ENCODE data around the gene SNN.

SNN gene

DNA sequence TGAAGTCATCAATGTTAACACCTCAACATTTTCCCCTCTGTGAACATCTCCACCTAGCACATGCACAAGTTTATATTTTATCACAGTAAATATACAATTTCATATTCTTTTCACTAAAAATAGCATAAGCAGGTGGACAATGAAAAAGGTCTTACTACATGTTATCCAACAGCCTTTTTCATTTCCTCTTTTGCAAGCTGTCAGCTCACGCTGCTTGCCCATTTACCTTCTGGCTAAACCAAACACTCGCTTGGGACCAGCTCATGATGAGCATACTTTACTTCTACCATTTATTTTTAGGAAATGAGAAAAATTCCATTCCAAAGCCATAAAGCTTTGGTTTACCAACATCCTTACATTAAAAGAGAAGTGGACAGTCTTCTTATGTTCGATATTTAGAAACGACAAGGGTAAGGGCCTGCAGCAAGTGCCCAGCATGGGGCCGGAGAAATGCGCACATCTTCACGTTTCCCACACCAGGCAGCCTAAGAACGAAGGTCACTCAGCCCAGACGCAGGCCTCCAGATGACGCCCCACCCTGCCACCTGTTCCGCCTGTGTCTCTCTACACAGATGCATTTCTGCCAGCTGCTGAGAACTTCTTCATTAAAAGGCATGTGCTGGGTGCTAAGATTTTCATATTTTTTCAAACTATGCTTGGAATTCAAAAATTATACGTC lies 13.9 kb downstream of the SNN start:
- no peak for DNase-seq

DNA sequence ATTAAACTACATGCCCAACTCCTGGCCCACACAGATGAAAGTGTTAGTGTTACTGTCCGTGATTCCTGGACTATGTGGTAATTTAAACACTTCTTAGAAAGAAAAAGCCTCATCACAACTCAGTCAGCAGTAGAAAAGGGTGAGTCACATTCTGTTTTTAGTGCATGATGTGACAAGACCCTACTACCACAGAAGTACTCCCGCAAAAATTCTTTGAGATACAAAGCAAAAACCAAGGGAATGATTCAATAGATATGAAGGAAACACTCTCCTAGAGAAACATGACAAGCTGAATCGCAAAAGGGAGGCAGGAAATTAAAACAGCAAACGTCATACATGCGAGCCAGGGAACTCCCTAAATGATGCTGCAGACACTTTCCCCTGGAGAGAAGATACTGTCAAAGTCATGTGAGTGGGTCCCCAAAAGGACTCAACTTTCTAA lies 14.4 kb downstream of the SNN start:
- no peak for DNase-seq

DNA sequence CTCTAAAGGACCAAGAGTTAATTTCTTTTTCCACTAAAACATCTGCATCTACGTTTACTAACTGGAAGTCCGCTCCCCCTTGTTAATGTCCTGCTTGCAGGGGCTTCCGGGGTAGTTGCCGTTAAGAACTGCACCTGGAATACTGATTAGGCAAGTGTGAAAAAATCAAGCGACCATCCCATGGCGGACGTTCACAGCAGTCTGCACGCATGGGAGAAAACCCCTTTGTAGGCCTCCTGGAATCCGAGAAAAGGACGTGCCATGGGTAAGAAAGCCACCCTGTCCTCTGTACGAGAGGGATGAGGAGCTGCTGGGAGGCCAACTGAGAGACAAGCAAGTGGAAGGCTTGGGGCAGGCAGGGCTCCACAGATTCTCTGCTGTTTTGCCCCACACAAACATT lies 14.9 kb downstream of the SNN start:
- DNase-seq = no peak

DNA sequence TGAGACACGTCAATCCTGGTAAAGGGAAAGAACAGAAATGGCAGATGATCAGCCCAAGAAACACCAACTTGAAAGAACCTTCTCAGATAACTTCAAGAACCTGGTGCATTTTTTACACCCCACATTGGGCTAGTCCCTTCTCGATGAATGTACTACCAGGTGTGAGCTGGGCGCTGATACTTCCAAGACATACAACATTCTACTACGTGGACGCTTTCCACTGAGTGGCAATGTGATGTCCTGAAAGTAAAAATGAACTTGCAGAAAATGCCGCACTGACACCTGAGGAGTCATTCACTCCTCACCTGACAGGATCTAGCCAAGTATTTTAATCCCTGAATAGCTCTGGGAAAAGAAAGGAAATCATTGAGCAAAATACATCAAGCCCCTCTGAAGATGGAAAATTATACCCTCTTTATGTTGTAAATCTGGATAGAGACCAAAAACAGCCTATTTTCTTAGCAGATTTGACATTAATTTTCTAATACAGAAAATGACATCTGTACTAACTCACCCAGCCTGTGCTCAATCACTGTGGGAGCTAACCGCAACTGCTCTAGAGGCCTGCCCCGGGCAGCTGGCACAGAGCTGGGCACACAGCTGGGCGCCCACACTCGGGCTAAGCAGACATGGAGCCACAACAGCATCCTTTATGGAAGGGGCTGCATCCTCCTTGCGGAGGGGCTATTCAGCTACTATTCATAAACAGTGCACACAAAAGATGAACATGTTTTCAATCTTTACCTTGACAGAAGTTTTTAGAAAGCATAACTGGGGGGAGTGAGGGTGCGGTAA lies 16.2 kb downstream of the SNN start:
- DNase-seq = no peak

DNA sequence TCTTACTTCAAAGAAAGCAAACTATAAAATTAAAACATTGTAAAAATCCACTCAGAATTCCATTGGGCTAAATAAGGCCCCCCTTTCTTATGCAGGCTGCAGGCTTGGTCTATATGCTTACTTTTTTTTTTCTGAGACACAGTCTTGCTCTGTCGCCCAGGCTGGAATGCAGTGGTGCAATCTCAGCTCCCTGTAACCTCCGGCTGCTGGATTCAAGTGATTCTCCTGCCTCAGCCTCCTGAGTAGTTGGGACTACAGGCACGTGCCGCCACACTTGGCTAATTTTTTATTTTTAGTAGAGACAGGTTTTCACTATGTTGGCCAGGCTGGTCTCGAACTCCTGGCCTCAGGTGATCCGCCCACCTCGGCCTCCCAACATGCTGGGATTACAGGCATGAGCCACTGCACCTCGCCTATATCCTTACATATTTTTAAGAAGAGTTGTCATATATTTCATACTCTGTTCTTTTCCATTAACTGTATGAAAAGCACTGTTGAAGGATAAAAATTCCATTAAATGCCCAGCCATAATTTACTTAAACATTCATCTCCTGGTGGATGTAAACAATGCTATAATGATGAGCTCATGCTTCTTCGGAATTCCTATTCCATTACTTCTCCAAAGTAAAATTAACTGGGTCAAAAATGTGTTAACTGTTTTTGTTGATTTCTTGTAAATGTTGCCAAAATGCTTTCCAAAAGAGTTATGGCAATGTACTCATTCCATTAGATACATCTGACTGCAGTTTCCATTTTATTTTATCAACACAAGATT lies 17.8 kb downstream of the SNN start:
- no peak for DNase-seq

DNA sequence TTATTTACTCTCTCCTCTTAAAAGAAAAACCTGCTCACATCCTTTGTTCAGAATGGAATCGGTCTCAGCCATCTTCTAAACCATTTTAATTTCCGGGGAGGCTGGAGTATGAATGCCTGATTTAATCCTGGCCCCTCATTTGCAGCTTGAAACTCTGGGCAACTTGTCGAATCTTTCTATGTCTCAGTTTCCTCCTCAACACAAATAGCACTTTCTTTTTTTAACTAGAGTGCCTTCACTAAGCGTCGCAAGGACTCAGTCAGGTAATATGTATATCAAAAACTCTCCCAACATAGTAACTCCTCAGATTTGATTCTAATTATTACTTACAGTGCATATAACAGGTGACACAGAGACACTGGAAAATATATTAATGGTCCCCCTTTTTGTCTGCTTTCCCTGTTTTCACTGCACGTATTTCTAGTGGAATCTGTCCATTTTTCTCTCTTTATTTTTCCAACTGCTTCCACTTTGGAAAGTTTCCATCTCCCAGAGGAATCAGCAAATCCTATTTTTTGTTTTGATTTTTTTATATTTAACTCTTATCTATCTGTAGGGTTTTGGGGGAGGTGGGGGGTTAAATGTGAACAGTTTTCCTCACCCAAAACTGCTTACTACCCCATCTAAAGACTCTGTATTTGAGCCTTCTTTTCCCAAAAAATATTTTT lies 18.6 kb downstream of the SNN start:
- DNase-seq = no peak

DNA sequence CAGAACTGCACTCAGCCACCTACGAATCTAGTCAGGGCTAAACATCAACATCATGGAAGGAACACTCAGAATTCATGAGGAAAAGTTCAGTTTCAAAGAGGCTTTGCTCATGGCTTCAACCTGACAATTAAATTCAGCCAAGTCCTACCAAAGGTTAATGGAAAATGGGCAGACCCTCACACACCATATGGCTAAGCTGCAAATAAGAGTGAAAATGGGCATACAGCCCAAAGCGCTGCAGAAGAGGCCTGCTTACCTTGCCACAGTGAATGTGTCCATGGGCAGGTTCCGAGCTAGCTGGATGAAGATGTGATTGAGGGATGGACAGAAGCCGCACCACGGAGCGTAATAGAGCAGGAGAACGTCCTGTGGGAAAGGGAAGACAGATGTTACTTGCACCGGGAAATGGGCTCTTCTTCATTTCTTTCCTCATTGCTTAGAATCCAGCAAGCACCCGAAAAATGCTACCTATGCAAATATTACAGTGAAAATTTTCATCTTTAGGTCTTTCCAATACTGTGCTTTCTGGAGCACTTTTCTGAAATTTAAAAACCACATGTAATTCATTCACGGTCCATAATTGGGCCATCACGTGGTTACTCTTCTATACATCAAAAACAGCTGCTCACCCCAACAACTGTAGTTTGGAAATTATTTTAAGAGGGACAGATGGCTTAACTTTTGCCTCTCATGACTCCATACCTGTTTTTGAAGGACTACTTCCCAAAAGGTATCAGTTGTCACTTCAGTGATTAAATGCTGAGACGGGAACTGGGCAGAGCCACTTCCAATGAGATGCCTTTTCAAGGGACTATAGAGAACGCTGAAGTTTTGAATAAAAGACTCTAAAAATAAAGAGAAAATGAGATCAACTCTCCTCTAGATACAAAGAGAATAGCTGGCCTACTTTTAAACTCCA lies 19.6 kb downstream of the SNN start:
- no peak for DNase-seq

DNA sequence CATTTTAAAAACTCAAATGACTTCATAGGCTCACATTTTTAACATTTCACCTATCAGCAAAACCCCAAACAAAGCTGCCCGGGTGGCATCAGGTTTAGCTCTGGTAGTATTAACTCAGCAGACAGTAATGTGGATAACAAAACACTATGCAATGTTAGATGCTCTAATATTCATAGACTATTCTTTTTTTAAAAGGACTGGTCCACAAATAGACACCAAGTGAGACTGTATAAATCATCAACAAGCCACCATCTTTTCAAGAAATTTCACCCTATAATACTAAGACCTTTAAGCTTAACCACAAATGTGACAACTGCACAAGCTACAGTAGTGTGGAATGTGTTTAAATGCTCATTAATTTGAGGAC lies 20.2 kb downstream of the SNN start:
- no peak for DNase-seq

DNA sequence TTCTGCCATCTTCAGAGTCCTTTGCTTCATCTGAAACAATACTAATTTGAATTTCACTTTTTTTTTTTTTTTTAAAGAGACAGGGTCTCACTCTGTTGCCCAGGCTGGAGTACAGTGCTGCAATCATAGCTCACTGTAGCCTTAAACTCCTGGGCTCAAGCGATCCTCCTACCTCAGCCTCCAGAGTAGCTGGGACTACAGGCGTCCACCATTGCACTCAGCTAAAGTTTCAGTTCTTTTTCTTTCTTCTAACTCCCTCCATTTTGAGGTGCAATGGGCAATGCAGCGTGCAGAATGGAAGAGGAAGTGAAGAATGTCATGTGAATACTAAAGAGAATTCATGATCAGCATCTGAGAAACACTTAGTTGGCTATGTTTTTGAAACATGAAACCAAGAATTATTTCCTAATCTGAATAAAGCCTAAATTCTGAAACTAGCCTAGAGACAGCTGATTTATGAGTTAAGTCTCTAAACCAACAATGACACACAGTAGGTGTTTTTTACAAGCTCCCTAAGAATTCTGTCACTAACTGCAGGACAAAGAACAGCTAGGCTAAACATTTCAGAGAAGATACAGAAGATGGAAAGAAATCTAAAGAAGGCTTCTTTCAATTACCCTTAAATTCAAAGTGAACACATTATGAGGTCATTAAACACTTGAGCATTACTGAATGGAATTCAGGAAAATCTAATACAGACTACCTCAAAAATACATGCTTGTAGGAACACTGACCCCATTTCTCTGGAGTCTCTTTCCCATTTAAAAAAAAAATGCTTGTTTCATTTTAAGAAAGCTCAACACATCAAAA lies 21.0 kb downstream of the SNN start:
- DNase-seq = no peak

DNA sequence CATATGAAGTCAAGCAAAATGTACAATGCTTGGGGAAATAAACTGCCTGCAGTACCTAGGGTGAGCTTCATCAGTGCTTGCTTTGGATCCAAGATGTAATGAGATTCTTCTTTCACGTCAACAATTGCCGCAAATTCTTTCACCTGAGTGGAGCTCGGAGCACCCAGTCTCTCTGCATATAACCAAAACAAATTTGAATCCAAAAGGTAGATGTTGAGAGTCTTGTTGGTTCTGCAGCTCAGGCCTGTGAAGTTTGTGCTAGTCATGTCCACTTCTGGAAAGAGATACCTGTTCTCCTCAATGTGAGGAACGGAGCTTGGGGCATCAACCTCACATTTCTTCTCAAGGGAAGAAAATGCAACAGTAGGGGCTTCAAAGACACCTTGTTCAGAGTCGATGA lies 23.0 kb downstream of the SNN start:
- DNase-seq = no peak

DNA sequence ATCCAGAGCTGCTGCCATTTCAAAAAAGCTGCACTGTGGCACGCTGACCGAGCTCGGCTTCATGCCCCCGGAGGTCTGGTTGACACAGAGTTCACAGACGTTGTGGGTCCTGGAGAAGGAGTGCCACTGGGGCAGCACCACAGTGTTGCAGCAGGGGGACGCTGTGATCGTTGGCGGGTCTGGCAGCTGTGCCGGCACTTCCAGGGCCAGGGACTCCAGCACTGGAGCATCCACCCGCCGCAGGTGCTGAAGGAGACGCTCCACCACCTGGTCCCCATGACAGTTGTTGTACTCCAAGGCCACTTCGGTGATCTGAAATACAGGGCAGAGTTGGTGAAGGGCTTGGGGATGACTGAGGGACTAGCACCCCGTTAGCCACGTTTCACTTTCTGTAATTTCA lies 23.5 kb downstream of the SNN start:
- DNase-seq = no peak

DNA sequence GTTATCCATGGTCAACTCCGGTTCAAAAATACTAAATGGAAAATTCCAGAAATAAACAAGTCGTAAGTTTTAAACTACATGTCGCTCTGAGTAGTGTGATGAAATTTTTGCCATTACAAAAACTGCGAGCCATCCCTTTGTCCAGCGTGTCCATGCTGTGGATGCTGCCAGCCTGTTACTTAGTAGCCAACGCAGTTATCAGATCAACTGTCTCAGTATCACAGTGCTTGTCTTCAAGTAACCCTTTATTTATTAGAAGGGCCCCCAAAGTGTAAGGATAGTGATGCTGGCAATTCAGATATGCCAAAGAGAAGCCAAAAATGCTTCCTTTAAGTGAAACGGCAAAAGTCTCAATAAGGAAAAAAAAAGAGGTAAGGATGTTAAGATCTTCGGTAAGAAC lies 23.9 kb downstream of the SNN start:
- no peak for DNase-seq

DNA sequence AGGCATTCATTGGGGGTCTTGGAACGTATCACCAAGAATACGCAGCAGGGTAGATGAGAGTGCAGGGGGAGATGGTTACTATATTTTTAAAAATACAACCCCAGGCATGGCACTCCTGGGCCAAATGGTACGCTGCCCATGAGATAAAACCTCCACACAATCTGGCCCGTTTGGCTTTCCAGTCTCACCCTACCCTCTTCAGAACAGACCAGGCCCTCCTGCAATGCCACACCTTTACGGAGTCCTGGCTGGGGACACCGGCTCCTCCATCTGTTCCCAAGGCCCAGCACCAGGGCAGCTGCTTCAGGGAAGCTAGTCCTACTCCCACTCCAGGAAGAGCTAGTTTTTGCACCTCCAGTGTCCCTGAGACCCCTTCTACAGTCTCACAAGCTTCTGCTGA lies 24.4 kb downstream of the SNN start:
- DNase-seq = no peak

DNA sequence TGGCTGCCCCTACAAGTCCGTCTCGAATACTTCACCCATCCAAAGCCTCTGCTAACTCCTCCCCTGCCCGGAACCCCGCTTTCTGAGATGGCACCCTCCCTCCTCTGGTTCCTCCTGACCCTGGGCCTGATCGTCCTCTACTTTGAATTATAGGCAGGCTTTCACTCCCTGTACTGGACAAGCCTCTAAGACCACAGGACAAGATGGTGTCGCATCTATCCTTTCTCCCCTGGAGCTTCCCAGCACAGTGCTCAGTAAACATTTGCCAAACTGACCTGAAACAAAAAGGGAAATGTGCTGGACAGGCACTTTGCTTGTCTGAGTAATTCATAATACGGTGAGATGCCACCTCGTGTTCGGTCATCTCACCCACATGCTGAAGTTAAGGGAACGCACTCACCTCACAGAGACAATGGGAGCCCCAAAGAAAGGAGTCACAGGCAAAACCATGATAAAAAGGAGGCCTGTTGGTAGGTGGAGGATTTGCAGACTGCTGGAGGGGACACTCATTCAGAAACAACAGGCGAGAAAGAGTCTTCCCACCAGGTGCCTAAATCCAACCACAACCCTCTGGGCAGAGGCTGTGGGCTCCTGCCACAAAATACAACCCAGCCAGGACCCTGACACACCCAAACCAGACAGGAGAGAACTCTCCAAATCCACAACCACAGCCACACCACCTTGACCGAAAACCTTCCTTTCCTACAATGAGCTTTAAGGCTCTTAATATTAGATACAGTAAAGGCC lies 28.2 kb downstream of the SNN start:
- DNase-seq = no peak

DNA sequence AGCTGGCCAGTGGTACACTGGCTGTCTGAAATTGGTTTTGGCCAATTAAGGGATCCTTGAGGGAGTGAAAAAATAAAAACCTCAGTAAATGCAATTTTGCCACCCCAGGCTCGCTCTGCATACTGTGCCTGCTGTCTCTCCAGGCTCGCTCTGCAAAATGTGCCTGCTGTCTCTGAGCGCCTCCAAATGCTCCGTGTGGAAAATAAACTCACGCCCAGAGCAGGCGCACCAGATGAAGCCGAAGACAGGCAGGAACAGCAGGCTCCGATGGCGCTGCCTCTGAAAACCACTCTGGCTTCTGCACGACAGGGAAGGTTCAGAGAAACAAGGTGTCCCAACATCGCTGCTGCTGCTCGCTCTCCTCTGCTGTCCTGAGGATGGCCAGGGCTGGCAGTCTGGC lies 29.1 kb downstream of the SNN start:
- DNase-seq = no peak

DNA sequence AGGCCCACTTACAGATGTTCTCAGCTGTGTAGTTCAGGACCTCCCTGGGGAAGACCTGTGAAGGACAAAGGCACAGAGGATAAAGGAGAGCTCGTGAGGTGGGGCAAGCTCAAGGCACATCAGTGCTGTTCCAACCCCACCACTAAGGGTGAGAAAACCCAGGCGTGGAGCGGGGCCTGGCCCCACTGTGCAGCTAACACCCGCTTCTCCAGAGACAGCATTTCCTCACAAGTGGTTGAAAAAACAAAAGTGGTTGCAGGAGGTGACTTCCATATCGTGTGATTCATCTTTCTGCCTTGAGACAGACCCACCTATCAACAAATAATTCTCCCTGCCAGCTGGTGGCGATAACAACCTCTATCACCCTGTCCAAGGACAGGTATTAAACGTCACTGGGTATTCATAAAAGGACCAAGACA lies 30.0 kb downstream of the SNN start:
- DNase-seq = no peak

DNA sequence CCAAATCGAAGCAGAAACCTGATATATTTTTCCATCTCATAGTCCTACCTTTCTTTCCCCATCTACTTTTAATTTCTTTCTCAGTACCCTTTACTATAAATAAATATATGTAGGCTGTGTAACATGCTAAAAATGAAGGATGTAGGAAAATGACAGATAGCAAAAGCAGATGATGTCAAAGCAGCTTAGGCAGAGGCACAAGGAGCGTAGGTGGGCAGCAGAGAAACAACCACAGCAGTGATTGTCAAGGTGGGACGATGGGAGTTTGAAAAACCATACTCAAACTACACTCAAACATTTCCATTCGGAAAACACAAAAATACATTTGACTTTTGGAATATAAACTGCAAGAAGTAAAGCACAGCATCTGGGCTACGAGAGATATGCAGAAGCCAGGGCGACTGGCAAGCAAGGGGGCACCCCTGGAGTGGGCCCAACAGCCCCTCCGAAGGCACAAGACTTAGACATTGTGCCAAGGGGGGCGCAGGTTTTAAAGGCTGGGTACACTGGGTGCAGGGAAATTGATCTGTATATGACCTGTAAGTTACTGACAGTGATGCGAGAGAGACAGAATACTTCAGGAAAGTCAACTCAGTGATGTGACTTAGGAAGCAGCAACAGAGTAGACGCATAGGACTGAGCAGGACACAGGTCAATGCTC lies 31.1 kb downstream of the SNN start:
- no peak for DNase-seq

DNA sequence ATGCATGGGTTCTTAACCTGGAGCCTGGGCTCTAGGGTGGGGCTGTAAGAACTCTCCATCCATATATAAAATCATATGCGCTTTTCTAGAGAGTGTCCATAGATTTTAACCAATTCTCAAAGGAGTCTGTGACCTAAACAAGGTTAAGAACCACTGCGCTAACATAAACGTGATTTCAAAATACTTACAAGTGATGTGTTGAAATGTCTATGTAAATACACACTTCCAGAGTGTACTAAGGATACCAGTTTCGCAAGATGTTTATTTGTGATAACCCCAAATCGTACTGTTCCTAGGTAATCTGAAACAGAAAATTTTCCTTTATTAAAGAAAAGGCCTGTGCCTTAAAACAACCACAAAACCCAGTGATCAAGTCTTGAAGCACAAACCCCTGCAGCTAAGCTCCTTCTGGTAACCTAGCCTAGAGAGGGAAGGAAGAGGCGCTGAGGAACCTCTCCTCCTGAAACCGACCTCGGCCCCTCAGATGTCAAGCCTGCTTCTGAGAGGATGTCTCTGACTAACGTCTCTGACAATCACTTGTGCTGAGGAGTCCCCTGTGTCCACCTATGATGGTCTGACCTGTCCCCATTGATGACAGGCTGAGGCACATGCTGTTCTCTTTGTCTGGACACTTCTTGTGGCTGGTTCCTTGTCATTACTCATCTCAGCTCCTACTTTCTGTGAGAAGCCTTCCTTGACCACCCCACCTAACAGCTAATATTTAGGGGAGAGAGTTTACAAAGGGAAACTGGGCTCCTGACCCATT lies 32.2 kb downstream of the SNN start:
- no peak for DNase-seq

DNA sequence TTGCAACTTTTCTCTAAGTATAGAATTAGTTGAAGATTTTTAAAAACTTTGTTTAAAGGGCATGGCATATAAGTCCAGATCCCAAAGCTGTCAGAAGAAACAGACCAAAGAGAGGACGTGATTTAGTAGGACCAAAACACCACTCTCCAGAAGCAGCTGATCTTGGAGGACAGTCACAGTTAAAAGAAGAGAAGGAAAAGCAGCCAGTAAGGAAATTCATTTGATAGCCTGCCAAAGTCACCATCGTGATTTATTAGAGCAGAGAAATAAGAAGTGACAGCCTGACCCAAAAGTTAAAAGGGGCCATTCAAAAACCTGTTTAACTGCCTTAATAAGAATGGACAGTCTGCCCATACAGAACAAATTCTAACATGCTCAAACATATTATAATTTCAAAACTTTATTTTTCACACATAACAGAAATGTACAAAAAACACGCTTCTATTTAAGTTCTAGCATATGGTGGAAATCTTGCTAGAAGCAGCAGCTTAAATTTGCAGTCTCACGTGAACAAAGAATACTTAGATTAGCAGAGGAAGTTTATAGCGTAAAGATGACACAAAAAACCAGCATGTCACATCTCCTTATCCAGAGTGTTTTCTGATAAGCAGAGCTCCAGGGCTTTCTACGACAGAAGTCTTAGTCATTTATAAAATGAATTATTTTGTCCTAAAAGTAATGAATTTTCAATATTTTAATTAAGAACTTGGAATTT lies 37.2 kb downstream of the SNN start:
- DNase-seq = peak; percentile 40
